Panc1 (cell line): ENCODE measurements around the gene RASSF8. TPM values are rescaled to one million over a fixed set of nuclear protein-coding genes. Genes with fewer than 3 reads are reported as not detected.
A peak's percentile ranks its signal among the peaks of the same experiment; 100 is the strongest.

Experiments
- ATAC-seq: fragments of 200-7000 bp; cut with Tn5 transposase; 2 replicates; pipeline ENCODE4 v1.9.1; 2020; ENCODE audit warnings: mild to moderate bottlenecking, moderate library complexity
- Bru-seq: library from RNA; stranded (reverse); fragments of 400-500 nt; gene quantifications from one replicate; lab custom pipeline; 2021; lab: Mats Ljungman, UMichigan
- BruChase-seq, 2 experiments: library from RNA; stranded (reverse); fragments of 400-500 nt; gene quantifications; one replicate each; lab custom pipeline; 2021; lab: Mats Ljungman, UMichigan
- BruUV-seq: library from RNA; stranded (reverse); fragments of 400-500 nt; replicated peaks from 2 replicates; lab custom pipeline; 2021; lab: Mats Ljungman, UMichigan
- CTCF ChIA-PET: fragments of 300-600 bp; sonication (Branson Sonifier 250); formaldehyde crosslinking; loops from one replicate; lab custom pipeline; 2022; ENCODE audit warnings: antibody characterized with exemption; lab: Charles Lee
- POLR2A ChIA-PET: fragments of 300-600 bp; sonication (Branson Sonifier 250); formaldehyde crosslinking; loops from one replicate; lab custom pipeline; 2022; ENCODE audit warnings: antibody characterized with exemption; lab: Charles Lee
- DNase-seq: peaks from one replicate; pipeline ENCODE4 v3.0.0-alpha.2; 2010; ENCODE audit warnings: low read depth, low spot score
- H3K27ac ChIP-seq: 2 replicates; pipeline ENCODE4 v1.5.1; 2011; ENCODE audit warnings: mild to moderate bottlenecking, low read length, inconsistent platforms
- H3K27me3 ChIP-seq: fragments of 200-500 bp; sonication (Bioruptor generic); 2 replicates; pipeline ENCODE4 v1.6.0; 2014; ENCODE audit warnings: low read length, inconsistent platforms; ENCODE audit not compliant: control insufficient read depth, insufficient read depth
- H3K36me3 ChIP-seq: fragments of 200-500 bp; sonication (Bioruptor generic); 2 replicates; pipeline ENCODE4 v1.5.1; 2014; ENCODE audit warnings: inconsistent platforms, mild to moderate bottlenecking, low read length, moderate library complexity; ENCODE audit not compliant: control insufficient read depth, insufficient read depth
- H3K4me1 ChIP-seq: 2 replicates; pipeline ENCODE4 v1.5.1; 2011; ENCODE audit warnings: inconsistent platforms, mild to moderate bottlenecking, low read length, moderate library complexity; ENCODE audit not compliant: control insufficient read depth, insufficient read depth
- H3K4me3 ChIP-seq, 2 experiments: 2 replicates each; pipeline ENCODE4 v1.5.1; 2011 to 2012; ENCODE audit warnings: low read depth in 2 of 2, low read length in 2 of 2, mild to moderate bottlenecking in 2 of 2, inconsistent platforms in 1 of 2, moderate library complexity in 1 of 2
- H3K9me3 ChIP-seq: fragments of 200-500 bp; sonication (Bioruptor generic); 2 replicates; pipeline ENCODE4 v1.5.1; 2014; ENCODE audit warnings: low read depth, mild to moderate bottlenecking, inconsistent platforms, low read length, moderate library complexity; ENCODE audit not compliant: control insufficient read depth, insufficient read depth
- CTCF ChIP-seq: fragments of 450-650 bp; IDR thresholded peaks from 2 replicates; pipeline ENCODE4 v1.5.1; 2017; ENCODE audit warnings: mild to moderate bottlenecking
- POLR2AphosphoS5 ChIP-seq: IDR thresholded peaks from 2 replicates; pipeline ENCODE4 v1.6.1; 2012; ENCODE audit warnings: mild to moderate bottlenecking, low read depth, low read length, moderate library complexity
- REST ChIP-seq, 2 experiments: IDR thresholded peaks; 2 replicates each; pipeline ENCODE4 v1.6.1; 2011 to 2012; ENCODE audit warnings: low read depth in 2 of 2, control low read depth in 1 of 2, low read length in 1 of 2, mild to moderate bottlenecking in 1 of 2, moderate library complexity in 1 of 2; ENCODE audit not compliant: insufficient read depth in 1 of 2
- SIN3A ChIP-seq: IDR thresholded peaks from 2 replicates; pipeline ENCODE4 v1.6.1; 2012; ENCODE audit warnings: low read depth, mild to moderate bottlenecking, low read length, moderate library complexity, borderline replicate concordance; ENCODE audit not compliant: insufficient read depth
- TCF7L2 ChIP-seq: IDR thresholded peaks from 2 replicates; pipeline ENCODE4 v1.6.1; 2011; ENCODE audit warnings: mild to moderate bottlenecking, low read depth, low read length, inconsistent platforms
- in situ Hi-C: cut with HindIII; loops from 2 replicates; pipeline ENCODE4 v1.10.0; 2016; ENCODE audit warnings: low sequenced_read_pairs, low pct_unique_long_range_greater_than_20kb
- intact Hi-C: fragments of 100-400 bp; cut with micrococcal nuclease; formaldehyde crosslinking; loops from one replicate; pipeline ENCODE4 v1.10.0; 2022; ENCODE audit not compliant: unreplicated experiment
- long read RNA-seq: library from polyadenylated mRNA; unstranded; transcript quantifications from one replicate; pipeline ENCODE4 v2.0.0, GENCODE V29; 2021; ENCODE audit not compliant: unreplicated experiment
- polyA plus RNA-seq: library from polyadenylated mRNA; unstranded; fragments of >200 nt; gene quantifications from one replicate; pipeline ENCODE4 v1.2.1, GENCODE V29; 2012; ENCODE audit warnings: missing spikeins; ENCODE audit not compliant: insufficient read length
- total RNA-seq: library from RNA; stranded (reverse); gene quantifications from one replicate; pipeline ENCODE4 v1.2.1, GENCODE V29; 2021; ENCODE audit not compliant: unreplicated experiment

Gene RASSF8
- total RNA-seq (103 TPM), Bru-seq, nascent RNA (percentile 96 among the genes with signal in this experiment), BruChase-seq, experiment 1, labeled RNA remaining after a 2-hour chase (percentile 92 among the genes with signal in this experiment), BruChase-seq, experiment 2, labeled RNA remaining after a 6-hour chase (percentile 90 among the genes with signal in this experiment)
- polyA plus RNA-seq = 32.3 TPM
- long read RNA-seq, full-length matches to known transcripts = 24 of 142 reads
- long read RNA-seq, partial matches to known transcripts = 27 of 142 reads
- long read RNA-seq, other reads (novel, unspliced or antisense) = 91 of 142 reads

GRCh38 chr12:25958428-25959070 is at the start of gene RASSF8:
TSS of gene RASSF8 (plus strand) at chr12:25958682. CDS start at chr12:26055344, 96,662 bp downstream.
- no peaks in the 10 kb centered on the region for H3K36me3 ChIP-seq
- no TSS peak for BruUV-seq

GRCh38 chr12:25914551-25914950 is 43.9 kb upstream of the RASSF8 start:
- Histone ChIP-seq H3K4me1 (no peaks in the 10 kb centered on the region), H3K36me3 (no peaks in the 10 kb centered on the region), H3K9me3 (no peaks in the 10 kb centered on the region), H3K4me3 (no peak overlapping the region), H3K27me3 (no peaks in the 10 kb centered on the region; the same call in 1 of the 2 replicates), H3K27ac (no peak overlapping the region)
- ChIA-PET POLR2A (interaction anchor here (0.5 kb wide), 1 partner anchor 170 kb away, joined by 6 read pairs; no protein-coding TSS in a partner anchor), CTCF (no interaction called here)
- in situ Hi-C loops (no loop called here), intact Hi-C loops (no loop called here)
- ATAC-seq = no peak
- TF ChIP-seq SIN3A (no peak), POLR2AphosphoS5 (no peak), TCF7L2 (no peak), CTCF (no peak), REST (IDR thresholded peaks at IDR 0.05; ENCODE audit: insufficient read depth in 1 of 2, low read depth in 2 of 2, low read length in 1 of 2) (no peak)
- DNase-seq = no peak
- BruUV-seq = no TSS peak

More at GRCh38 chr12:25958428-25959070, at the start of gene RASSF8:
- peak; percentile 95 for ATAC-seq
- Histone ChIP-seq H3K9me3 (no peaks in the 10 kb centered on the region), H3K27ac (peak within 1 kb of the TSS; percentile 93), H3K27me3 (no peaks in the 10 kb centered on the region), H3K4me3 (peak within 1 kb of the TSS; percentile 76 to 91), H3K4me1 (peaks cover 33% of the 10 kb centered on the region)
- no peak for DNase-seq
- ChIA-PET CTCF (no interaction called here), POLR2A (interaction anchor here (0.5 to 1.8 kb wide), 6 partner anchors 19 to 349 kb away, joined by 3 to 4 read pairs (median 3); partner anchors contain the start of gene BHLHE41)
- in situ Hi-C loops (no loop called here), intact Hi-C loops (no loop called here)
- TF ChIP-seq TCF7L2 = no peak
- peak; percentile 74 for TF ChIP-seq CTCF
- TF ChIP-seq SIN3A = peak; percentile 57; the same call in 1 of the 2 replicates
- TF ChIP-seq POLR2AphosphoS5 = peak; percentile 67; the same call in 1 of the 2 replicates
